GM08714 (cell line): Measurements from ENCODE around the gene LPGAT1.
A peak's percentile ranks its signal among the peaks of the same experiment; 100 is the strongest.

Experiments used
- H3K4me3 ChIP-seq: fragments of 200-500 bp; sonication (Bioruptor generic); 2 replicates; pipeline ENCODE4 v1.5.1; 2014; ENCODE audit warnings: mild to moderate bottlenecking, low read length, inconsistent platforms
- ZNF274 ChIP-seq: IDR thresholded peaks from 2 replicates; pipeline ENCODE4 v1.6.1; 2012; ENCODE audit warnings: mild to moderate bottlenecking, low read depth, low read length

Gene LPGAT1

DNA sequence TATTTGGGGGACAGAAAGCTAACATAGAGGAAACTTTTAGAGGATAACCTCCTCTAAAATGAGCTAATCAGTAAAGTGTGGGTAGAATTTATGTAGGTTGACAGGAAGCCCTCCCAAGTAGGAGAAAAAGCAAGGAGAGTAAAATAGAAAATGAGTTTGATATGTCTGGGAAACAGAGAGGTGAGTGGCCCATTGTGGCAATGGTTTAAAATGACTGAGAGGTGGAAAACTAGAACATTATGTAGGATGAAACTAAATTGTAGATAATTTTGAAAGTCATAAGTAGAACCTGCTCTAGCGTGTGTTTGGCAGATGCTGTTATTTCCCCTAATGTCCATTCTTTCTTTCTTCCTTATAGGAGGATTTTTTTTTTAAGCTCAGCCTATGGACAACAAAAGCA, 8.5 kb upstream of the LPGAT1 start:
- no peak for TF ChIP-seq ZNF274
- H3K4me3 ChIP-seq: no peak overlapping the region

DNA sequence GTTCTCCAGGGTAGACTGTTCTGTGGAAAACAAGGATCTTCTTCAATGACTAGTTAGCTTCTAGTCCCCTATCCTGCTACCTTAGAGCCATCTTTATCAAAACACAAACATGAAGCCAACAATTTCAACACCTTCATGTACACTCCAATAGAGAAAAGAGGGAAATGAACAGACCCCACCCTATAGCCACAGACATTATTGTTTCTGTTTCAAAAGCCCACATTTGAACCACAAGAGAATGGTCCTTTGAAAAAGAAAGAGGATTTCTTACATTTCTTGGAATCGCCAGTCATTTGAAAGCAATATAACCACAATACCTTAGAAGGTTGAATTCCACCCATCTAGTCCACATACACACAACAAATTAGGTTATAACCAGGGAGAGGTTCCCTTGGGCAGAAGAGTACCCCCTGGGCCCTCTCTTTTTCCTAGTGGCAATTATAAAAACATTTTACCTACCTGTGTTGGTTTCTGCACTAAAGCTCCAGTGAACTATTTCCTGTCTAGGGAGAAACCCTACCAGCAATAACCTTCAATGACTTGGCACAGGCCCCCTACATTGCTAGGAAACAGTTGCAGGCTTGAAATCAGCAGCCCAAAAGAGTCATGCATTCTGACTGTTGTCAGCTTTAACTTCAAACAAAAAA, 2.7 kb upstream of the LPGAT1 start:
- TF ChIP-seq ZNF274: no peak
- H3K4me3 ChIP-seq: no peak overlapping the region

DNA sequence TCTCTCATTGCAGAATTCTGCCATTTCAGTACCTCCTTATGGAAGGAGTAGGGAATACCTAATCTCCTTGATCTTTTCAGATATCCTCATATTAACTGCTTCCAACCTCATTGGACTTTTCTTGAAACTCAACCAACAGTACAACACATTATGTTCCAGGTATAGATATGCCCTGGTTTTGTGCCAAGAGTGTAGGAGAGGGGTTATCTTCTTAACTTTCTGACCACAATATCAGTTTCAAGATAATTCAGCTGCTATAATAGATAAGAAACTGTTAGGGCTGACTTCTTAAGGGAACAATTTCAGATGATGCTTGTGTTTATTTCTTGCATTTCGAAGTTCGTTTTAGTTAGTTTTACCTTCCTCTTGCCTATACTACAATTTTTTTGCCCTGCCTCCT, 2.1 kb upstream of the LPGAT1 start:
- TF ChIP-seq ZNF274: no peak
- H3K4me3 ChIP-seq: no peak overlapping the region

DNA sequence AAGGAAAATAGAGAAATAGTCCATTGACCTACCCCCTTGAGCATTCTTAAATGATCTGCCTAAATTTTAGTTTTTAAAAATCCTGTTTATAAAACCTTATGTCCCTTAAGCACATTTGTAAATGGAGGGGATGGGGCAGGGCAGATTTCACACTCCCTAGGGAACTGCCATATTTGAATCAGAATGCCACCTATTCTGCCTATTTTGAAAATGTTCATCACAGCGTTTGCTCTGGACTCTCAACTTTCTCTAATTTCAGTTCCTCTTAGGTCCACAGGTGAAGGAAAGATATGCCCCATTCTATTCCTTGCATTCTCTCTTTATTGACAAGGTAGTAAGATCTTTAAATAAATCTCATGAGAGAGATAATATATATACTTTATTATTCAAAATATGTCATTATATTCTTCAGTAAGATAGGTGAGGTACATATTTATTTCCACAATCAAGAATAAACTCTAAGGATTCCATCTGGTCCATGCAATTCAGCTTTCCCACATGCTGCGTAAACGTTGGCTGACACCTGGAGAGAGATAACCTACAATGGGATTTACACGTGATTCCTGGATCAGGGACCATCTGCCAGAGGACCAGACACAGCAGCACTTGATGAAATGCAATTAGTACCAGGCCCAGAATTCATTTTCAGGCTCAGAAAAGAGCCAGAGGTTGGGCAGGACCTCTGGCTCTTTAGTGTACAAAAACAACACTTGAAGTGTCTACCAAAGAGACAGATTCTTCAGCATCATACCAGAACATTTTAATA, 1.2 kb upstream of the LPGAT1 start:
- no peak overlapping the region for H3K4me3 ChIP-seq
- no peak for TF ChIP-seq ZNF274

DNA sequence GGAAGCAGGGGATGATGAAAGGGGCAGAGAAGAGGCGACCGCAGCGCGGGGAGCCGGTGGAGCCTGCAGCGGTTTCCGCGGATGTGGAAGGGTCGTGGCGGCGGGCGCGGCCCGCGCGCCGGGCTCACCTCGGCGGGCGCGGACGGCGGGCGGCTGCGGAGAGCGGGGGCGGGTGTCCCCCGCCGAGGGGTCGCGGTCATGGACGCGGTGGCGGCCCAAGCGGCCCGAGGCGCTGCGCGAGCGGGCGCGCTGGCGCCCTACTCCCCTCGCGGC, 572 bp downstream of the LPGAT1 start:
- H3K4me3 ChIP-seq: peak overlapping the region; percentile 97
- TF ChIP-seq ZNF274: no peak

DNA sequence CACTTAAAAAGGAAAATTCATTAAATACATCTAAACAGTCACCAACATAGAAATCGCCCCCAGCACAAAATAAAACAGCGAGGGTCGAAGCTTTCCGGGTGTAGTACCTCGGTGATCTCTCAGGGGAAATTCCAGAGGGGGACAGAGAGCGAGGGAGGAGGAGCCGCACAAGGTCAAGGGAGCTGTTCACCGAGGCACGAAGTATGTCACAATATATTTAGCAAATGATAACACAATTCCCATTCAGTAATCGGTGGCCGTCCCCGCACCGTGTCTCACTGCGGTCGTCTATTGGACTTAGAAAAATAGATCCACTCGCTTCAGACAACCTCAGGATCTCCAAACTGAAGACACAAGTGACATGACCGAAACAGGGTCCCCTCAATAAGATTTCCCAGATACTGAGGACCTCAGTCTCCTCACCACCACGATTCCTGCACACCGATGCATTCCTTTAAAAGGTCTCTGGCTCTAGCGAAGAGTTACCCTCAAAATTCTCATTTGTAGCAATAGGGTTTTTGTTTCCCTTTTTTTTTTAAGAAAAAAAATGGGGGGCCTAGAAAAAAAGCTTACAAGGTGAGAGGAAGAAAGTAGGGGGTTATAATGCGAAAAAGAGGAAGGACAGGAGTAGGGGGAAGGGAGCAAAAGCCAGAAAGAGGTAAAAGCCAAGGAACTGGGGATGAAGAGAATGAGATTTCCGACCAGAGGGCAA, 1.1 kb downstream of the LPGAT1 start:
- no peak for TF ChIP-seq ZNF274
- H3K4me3 ChIP-seq: peak overlapping the region; percentile 97

DNA sequence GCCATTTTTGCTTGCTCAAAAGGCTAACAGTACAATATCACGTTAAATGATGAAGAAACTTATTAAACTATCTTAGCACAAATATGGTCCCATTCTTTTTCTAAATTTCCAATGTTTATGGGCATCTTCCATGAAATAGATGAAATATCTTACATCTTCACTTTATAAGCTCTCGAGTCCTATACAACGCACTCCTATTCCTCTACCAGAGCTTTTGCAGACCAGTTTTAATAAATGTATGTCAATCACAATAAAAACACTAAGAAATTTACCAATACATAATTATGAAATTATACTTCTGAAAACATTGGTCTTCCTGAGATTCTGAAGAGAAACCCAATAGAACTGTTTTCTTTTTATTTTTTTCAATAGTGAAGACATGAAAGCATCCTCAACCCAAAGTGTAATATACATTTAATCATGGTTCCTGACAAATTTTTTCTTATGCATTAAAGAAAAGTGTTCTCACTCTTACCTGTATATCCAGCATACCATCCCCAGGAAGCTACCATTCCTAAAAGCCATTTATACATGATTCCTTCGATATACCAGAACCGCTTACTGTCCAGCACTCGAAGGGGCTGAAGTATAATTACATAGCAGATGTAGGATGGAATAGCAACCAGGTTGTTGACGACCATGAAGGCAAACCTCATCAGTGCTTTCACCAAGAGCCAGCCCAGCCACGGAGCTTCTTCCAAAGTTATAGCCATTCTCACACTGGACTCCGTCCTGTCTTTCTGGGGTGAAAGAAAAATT, 1.8 kb downstream of the LPGAT1 start:
- H3K4me3 ChIP-seq: peak overlapping the region; percentile 97
- TF ChIP-seq ZNF274: no peak

DNA sequence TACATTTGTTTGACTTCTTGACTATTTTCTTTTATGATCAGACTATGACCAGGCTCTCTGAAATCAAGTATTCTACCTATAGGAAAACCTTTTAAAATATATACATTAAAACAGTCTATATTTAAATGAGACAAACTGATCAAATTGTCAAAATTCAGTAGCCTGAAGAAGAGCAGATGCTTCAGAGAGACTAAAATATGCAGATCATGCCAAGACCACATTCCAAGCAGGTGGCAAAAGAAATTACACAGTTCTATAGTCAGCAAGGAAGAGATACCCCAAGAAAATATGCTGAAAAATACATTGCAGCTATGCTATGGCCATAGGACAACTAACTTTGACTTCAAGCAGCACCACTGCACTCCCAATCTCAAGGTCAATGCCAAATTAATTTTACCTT, 3.5 kb downstream of the LPGAT1 start:
- no peak overlapping the region; the same call in 1 of the 2 replicates for H3K4me3 ChIP-seq
- no peak for TF ChIP-seq ZNF274

DNA sequence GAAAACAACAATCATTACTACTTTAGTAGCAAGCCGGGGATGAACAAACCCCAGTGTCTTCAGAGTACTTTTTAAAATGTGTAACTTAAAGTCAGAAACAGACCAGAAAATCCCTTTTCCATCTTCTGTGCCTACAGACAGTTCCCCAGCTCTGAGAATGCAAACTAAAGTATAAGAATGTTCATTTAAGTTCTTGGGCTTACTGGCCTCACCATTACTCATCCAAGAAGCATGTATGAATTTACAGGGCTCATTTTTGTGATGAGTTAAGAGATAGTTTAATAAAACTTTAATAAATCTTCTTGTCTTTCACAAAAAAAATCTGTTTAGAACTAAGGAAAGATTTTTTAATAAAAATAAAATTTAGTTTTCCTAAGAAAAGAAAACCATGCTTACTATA, 4.6 kb downstream of the LPGAT1 start:
- TF ChIP-seq ZNF274: no peak
- no peak overlapping the region; the same call in 1 of the 2 replicates for H3K4me3 ChIP-seq

DNA sequence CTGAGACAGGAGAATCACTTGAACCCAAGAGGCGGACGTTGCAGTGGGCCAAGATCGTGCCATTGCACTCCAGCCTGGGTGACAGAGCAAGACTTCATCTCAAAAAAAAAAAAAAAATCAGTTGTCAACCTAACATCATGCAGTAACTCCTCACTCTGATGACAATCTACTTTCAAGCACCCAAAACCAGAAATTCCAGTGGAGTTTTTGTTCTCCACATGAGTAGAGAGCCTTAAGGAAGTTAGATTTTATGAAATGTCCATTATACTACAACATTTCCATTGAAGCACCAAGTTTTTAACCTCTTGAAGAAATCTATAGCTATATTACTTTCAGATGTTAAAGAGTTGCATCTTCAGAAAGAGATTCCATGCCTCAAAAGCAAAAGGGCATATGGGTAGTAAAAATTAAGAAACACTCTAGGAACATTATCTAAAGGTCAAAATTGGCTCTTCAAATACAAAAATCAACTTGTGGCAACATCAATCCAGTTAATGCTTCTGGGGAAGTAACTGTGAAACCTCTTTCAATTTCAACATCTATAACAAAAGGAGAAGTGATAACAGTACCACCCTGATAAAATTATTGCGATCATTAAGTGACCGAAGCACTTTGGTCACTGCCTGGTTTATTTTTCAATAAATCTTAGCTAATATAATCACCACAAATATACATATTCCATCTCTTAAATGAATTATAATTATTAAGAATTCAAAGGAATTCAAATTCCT, 7.7 kb downstream of the LPGAT1 start:
- TF ChIP-seq ZNF274: no peak
- no peak overlapping the region for H3K4me3 ChIP-seq

DNA sequence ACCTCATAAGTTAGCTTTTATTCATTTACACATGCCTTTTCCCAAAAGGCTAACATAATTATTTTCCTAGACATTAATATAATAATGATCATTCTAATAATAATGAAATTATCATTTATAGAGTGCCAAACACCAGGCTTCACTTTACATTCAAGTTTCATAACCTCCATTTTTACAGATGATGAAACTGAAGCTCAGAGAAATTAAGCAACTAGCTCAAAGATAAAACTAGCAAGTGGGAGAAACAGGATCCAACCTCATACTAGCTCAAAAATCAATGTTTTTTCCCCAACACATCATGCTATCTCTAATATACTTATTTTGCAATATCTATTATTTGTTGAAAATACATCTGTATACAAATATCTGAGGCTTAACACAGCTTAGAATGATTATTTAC, 14.0 kb downstream of the LPGAT1 start:
- H3K4me3 ChIP-seq: no peak overlapping the region
- no peak for TF ChIP-seq ZNF274

DNA sequence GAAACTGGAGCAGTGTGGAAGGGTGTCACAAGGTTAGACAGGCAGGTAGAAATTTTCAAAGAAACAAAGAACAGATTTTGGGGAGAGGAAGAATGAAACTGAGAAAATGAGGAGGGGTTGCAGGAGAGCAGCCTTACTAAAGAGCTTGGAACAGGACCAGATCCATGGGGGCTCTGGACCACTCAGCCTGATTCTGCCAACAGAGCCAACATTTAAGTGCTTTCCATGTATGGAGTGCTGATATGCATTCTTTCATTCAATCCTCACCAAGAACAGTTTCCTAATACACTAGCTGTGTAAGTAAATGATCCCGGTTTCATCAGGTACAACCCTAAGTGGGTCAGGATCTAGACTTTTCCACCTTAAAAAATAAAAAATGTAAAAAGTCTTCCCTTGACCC, 16.2 kb downstream of the LPGAT1 start:
- TF ChIP-seq ZNF274: no peak
- no peak overlapping the region for H3K4me3 ChIP-seq

DNA sequence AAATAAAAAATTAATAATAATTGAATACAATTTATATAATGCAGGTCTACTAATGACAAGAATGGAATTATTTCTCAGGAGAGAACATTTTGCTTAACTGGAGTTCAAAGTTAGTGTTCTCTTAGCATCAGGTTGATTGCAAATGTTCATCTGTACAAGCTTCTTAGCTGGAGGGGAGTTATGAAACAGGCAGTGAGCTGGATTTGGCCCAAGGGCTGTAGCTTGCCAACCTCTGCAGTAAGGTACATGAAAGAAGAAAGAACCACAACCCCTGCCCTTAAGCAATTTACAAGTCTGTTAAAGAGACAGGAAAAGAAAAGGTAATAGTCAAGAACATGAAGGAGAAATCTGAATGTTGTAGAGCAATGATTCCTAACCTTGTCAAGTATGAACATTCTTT, 17.0 kb downstream of the LPGAT1 start:
- TF ChIP-seq ZNF274: no peak
- no peak overlapping the region for H3K4me3 ChIP-seq

DNA sequence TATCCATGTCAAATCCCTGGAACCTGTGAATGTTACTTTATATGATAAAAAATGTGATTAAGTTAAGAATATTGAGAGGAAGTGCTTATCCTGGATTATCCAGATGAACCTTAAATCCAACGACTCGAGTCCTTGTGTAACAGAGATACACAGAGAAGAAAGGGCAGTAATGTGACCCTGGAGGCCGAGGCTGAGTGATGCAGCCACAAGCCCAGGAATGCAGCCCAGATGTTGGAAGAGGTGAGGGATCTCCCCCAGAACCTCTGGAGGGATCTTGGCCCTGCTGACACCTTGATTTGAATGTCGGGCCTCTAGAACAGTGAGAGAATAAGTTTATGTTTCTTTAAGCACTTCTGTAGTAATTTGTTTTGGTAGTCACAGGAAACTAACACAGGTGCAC, 18.0 kb downstream of the LPGAT1 start:
- TF ChIP-seq ZNF274: no peak
- H3K4me3 ChIP-seq: no peak overlapping the region
